ENCODE data around the gene A3GALT2.
"Not testable (repeated sequence)": the region's sequence is repeated elsewhere in the genome, so short reads cannot be mapped to it uniquely, and the experiment has no call there.

A3GALT2 gene

GRCh38 chr1:33294071-33295010 is 26.6 kb downstream of the A3GALT2 start:
- DNase-seq (ENCODE audit: low read depth in 1 of 2, low spot score in 1 of 2): no peak

GRCh38 chr1:33292726-33293340 is 28.1 kb downstream of the A3GALT2 start:
- DNase-seq (ENCODE audit: low read depth in 1 of 2, low spot score in 1 of 2): no peak

- DNase-seq (ENCODE audit: low read depth in 1 of 2, low spot score in 1 of 2): not testable (repeated sequence)
Measured at GRCh38 chr1:33290615-33291014, 30.3 kb downstream of the A3GALT2 start.

GRCh38 chr1:33289858-33290154 is 31.1 kb downstream of the A3GALT2 start:
- DNase-seq (ENCODE audit: low read depth in 1 of 2, low spot score in 1 of 2): no peak

- DNase-seq (ENCODE audit: low read depth in 1 of 2, low spot score in 1 of 2): no peak
Measured at GRCh38 chr1:33288976-33289857, 31.7 kb downstream of the A3GALT2 start.

GRCh38 chr1:33287317-33287716 is 33.6 kb downstream of the A3GALT2 start:
- DNase-seq (ENCODE audit: low read depth in 1 of 2, low spot score in 1 of 2): no peak

GRCh38 chr1:33286451-33287185 is 34.3 kb downstream of the A3GALT2 start:
- DNase-seq (ENCODE audit: low read depth in 1 of 2, low spot score in 1 of 2): no peak

- DNase-seq (ENCODE audit: low read depth in 1 of 2, low spot score in 1 of 2): no peak
Measured at GRCh38 chr1:33284049-33284448, 36.8 kb downstream of the A3GALT2 start.

GRCh38 chr1:33282791-33283190 is 38.1 kb downstream of the A3GALT2 start:
- DNase-seq (ENCODE audit: low read depth in 1 of 2, low spot score in 1 of 2): no peak

GRCh38 chr1:33281554-33282303 is 39.2 kb downstream of the A3GALT2 start:
- DNase-seq (ENCODE audit: low read depth in 1 of 2, low spot score in 1 of 2): no peak

GRCh38 chr1:33280091-33280661 is 40.7 kb downstream of the A3GALT2 start:
- no peak for DNase-seq (ENCODE audit: low read depth in 1 of 2, low spot score in 1 of 2)

GRCh38 chr1:33277488-33278084 is 43.3 kb downstream of the A3GALT2 start:
- no peak for DNase-seq (ENCODE audit: low read depth in 1 of 2, low spot score in 1 of 2)

- DNase-seq (ENCODE audit: low read depth in 1 of 2, low spot score in 1 of 2): no peak
Measured at GRCh38 chr1:33276573-33277298, 44.2 kb downstream of the A3GALT2 start.

GRCh38 chr1:33275706-33276572 is 45.0 kb downstream of the A3GALT2 start:
- no peak for DNase-seq (ENCODE audit: low read depth in 1 of 2, low spot score in 1 of 2)

GRCh38 chr1:33275195-33275594 is 45.7 kb downstream of the A3GALT2 start:
- DNase-seq (ENCODE audit: low read depth in 1 of 2, low spot score in 1 of 2): no peak

GRCh38 chr1:33274446-33274845 is 46.5 kb downstream of the A3GALT2 start:
- DNase-seq (ENCODE audit: low read depth in 1 of 2, low spot score in 1 of 2): no peak

- no peak for DNase-seq (ENCODE audit: low read depth in 1 of 2, low spot score in 1 of 2)
Measured at GRCh38 chr1:33273961-33274371, 46.9 kb downstream of the A3GALT2 start.

- no peak for DNase-seq (ENCODE audit: low read depth in 1 of 2, low spot score in 1 of 2)
Measured at GRCh38 chr1:33273406-33273805, 47.5 kb downstream of the A3GALT2 start.

All from activated CD4-positive, alpha-beta T cell treated with anti-CD3 and anti-CD28 coated beads, Interleukin-2, amount 50 U/mL, for 24 hours (primary cell).